Measurements from ENCODE around the gene PRELID1. TPM values are rescaled to one million over a fixed set of nuclear protein-coding genes. Genes with fewer than 3 reads are reported as not detected.
A peak's percentile ranks its signal among the peaks of the same experiment; 100 is the strongest.
"Not testable (repeated sequence)": the region's sequence is repeated elsewhere in the genome, so short reads cannot be mapped to it uniquely, and the experiment has no call there.

PRELID1 gene
- total and polyA plus RNA-seq, 4 donors: 43.3 to 236 (median 133) TPM

DNA sequence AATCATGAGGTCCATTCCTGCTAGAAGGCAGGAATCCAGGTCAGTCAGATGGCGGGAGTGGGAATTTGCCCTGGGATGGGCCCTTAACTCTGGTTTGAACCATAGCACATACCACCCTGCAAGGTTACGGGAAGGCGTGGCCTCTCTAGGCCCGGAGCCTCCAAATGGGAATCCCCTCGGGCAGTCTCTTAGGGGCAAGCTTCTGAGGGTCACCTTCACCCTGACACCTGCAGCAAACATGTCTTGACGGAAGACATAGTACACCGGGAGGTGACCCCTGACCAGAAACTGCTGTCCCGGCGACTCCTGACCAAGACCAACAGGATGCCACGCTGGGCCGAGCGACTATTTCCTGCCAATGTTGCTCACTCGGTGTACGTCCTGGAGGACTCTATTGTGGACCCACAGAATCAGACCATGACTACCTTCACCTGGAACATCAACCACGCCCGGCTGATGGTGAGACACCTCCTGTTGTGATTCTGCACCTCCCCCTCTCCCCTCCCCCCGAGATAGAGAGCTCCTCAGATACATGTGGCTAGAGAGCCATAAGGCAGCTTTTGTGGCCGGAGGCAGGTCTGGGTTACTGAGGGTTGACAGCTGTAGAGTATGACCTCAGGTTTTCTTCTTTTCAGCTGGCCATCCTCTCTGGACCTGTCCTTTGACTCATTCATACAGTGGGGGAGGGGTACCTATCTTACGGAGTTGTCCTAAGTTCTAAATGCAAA lies 957 bp downstream of the PRELID1 start:
- H3K36me3 ChIP-seq (ENCODE audit: control insufficient read depth in 4 of 4, insufficient read depth in 4 of 4, low read length in 4 of 4): peaks cover 0 to 19% (median 14%) of the 10 kb centered on the region in 4 donors

GRCh38 chr5:177306103-177306640 lies 2.6 kb downstream of the PRELID1 start:
- Histone ChIP-seq H3K27ac (ENCODE audit: low read depth in 1 of 2, low read length in 1 of 2) (peak overlapping the region in 1 of 2 donors; percentile 52), H3K36me3 (ENCODE audit: control insufficient read depth in 4 of 4, insufficient read depth in 4 of 4, low read length in 4 of 4) (peaks cover 0 to 18% (median 13%) of the 10 kb centered on the region in 4 donors), H3K4me1 (ENCODE audit: control insufficient read depth in 5 of 5, insufficient read depth in 5 of 5, low read length in 5 of 5) (peaks cover 0 to 51% (median 23%) of the 10 kb centered on the region in 5 donors)
- not testable (repeated sequence) for H3K4me3 ChIP-seq; DNase-seq; H3K27me3 ChIP-seq (ENCODE audit: control insufficient read depth in 3 of 3, insufficient read depth in 3 of 3, low read length in 2 of 3); ATAC-seq (ENCODE audit: insufficient read depth, low FRiP score); H3K9me3 ChIP-seq (ENCODE audit: control insufficient read depth in 4 of 4, insufficient read depth in 3 of 4, low read length in 3 of 4); H3K9ac ChIP-seq (ENCODE audit: insufficient read depth in 1 of 2, low read length in 2 of 2)
- WGBS, 2 donors: 85 to 87% methylated on average over 11 of the region's 11 CpGs

More for the DNA sequence above, 957 bp downstream of the PRELID1 start:
- ATAC-seq (ENCODE audit: insufficient read depth, low FRiP score) (no peak), DNase-seq (no peak)
- peak overlapping the region; percentile 85 to 86 for H3K27ac ChIP-seq (ENCODE audit: low read depth in 1 of 2, low read length in 1 of 2)
- peak overlapping the region; percentile 82 for H3K4me3 ChIP-seq
- no peaks in the 10 kb centered on the region for H3K9me3 ChIP-seq (ENCODE audit: control insufficient read depth in 4 of 4, insufficient read depth in 3 of 4, low read length in 3 of 4)
- no peak for TF ChIP-seq CTCF (IDR thresholded peaks at IDR 0.05; ENCODE audit: control extremely low read depth, extremely low read depth)
- peaks cover 0 to 45% (median 15%) of the 10 kb centered on the region in 5 donors for H3K4me1 ChIP-seq (ENCODE audit: control insufficient read depth in 5 of 5, insufficient read depth in 5 of 5, low read length in 5 of 5)
- peak overlapping the region; percentile 26 to 43 for H3K9ac ChIP-seq (ENCODE audit: insufficient read depth in 1 of 2, low read length in 2 of 2)
- H3K27me3 ChIP-seq (ENCODE audit: control insufficient read depth in 3 of 3, insufficient read depth in 3 of 3, low read length in 2 of 3): no peaks in the 10 kb centered on the region
- WGBS, 2 donors: 29 to 37% methylated on average over 17 to 19 of the region's 19 CpGs

- WGBS, 2 donors: 54 to 66% methylated on average over 15 of the region's 15 CpGs
- Histone ChIP-seq H3K27me3 (ENCODE audit: control insufficient read depth in 3 of 3, insufficient read depth in 3 of 3, low read length in 2 of 3) (no peaks in the 10 kb centered on the region), H3K9ac (ENCODE audit: insufficient read depth in 1 of 2, low read length in 2 of 2) (no peak overlapping the region), H3K4me3 (no peak overlapping the region), H3K9me3 (ENCODE audit: control insufficient read depth in 4 of 4, insufficient read depth in 3 of 4, low read length in 3 of 4) (no peaks in the 10 kb centered on the region), H3K36me3 (ENCODE audit: control insufficient read depth in 4 of 4, insufficient read depth in 4 of 4, low read length in 4 of 4) (peaks cover 0 to 18% (median 11%) of the 10 kb centered on the region in 4 donors), H3K27ac (ENCODE audit: low read depth in 1 of 2, low read length in 1 of 2) (peak overlapping the region in 1 of 2 donors; percentile 80), H3K4me1 (ENCODE audit: control insufficient read depth in 5 of 5, insufficient read depth in 5 of 5, low read length in 5 of 5) (peaks cover 0 to 43% (median 17%) of the 10 kb centered on the region in 5 donors)
- no peak for ATAC-seq (ENCODE audit: insufficient read depth, low FRiP score)
- TF ChIP-seq CTCF (IDR thresholded peaks at IDR 0.05; ENCODE audit: control extremely low read depth, extremely low read depth): no peak
- DNase-seq: no peak
Observed at GRCh38 chr5:177306674-177307543, 3.3 kb downstream of the PRELID1 start.
